ENCODE data around the gene GRAP2.

Gene GRAP2

DNA sequence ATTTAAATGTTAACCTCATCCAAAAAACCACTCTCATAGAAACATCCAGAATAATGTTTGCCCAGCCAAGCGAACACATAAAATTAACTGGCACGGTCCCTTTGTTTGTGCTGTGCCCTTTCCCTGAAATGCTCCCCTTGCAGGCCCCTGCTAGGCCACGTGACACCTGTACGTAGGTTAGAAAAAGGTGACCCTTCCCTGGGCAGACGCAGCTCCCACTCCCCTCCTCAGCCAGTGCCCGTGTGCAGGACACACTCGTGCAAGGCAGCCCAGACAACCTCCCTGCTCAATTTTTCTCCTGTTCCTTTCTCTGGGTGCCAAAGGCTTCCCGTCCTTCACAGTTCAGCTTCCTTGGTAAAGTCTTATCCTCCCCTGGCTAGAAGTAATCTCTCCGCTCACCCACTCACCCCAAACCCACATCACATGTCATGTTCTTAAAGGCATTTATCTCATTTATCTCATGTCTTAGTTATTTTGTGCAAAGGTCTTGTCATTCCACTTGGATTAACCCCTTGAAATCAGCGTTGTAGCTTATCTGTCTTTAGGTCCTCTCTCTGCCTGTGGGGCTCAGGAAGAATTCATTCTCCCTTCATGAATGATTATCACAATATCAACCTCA, 114.6 kb downstream of the GRAP2 start:
- no peak for DNase-seq (ENCODE audit: low read depth)

DNA sequence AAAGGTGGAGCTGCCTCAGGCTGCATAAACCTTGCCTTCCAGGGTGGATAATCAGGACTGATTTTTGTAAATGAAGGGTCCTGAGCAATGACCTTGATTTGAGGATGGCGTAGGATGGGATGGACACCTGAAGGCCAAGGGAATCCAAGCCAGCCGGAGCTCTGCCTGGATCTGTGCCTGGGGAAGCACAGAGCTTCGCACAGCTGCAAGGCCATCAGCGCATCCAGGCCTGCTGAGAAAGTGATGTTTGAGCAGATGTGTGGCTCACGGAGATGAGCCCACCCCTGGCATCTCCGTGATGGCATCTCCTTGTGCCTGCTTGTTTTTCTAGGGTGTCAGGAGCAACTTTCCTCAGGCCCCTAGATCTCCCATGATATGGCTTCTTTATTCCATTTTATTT, 117.2 kb downstream of the GRAP2 start:
- DNase-seq (ENCODE audit: low read depth) = no peak

DNA sequence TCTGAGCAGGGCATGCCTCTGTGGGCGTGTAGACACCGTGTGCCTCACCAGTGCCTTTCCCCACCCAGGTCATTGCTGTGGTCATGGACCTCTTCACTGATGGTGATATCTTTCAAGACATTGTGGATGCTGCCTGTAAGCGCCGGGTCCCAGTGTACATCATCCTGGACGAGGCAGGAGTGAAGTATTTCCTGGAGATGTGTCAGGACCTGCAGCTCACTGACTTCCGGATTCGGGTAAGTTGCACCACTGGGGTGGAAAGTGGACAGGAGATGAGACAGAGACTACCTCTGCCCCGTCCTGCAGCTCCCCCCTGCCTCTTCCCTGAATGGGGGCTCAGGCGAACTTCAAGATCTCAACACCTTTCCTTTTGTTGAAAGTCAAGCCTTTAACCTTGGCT, 118.2 kb downstream of the GRAP2 start:
- no peak for DNase-seq (ENCODE audit: low read depth)

DNA sequence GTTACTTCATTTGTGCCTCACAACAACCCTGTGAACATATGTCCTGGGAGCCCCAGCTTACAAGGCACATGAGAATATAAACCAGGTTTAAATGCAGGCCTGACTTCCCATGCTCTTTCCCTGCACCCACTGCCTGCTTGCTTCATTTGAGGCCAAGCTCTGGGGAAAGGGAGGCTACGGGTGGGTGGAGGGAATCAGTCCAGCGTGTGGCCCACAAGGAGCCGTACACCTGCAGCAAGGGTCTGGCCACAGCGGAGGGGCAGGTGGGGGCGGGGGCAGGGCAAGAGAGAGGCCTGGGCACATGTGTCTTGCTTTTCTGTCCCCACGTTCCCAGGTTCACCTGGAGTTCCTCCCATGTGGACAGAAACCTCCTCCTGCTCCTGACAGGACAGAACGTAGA, 120.1 kb downstream of the GRAP2 start:
- DNase-seq (ENCODE audit: low read depth) = no peak

DNA sequence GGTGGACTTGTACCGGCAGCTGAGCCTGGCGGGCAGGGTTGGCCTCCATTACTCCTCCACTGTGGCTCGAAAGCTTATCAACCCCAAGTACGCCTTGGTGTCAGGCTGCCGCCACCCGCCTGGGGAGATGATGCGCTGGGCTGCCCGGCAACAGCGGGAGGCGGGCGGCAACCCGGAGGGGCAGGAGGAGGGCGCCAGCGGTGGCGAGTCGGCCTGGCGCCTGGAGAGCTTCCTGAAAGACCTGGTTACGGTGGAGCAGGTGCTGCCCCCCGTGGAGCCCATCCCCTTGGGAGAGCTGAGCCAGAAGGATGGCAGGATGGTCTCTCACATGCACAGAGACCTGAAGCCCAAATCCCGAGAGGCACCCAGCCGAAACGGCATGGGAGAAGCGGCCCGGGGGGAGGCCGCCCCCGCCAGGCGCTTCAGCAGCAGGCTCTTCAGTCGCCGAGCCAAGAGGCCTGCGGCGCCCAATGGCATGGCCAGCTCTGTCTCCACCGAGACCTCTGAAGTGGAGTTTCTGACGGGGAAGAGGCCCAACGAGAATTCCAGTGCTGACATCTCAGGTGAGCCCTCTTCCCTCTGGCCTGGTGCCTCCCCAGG, 120.6 kb downstream of the GRAP2 start:
- no peak for DNase-seq (ENCODE audit: low read depth)

DNA sequence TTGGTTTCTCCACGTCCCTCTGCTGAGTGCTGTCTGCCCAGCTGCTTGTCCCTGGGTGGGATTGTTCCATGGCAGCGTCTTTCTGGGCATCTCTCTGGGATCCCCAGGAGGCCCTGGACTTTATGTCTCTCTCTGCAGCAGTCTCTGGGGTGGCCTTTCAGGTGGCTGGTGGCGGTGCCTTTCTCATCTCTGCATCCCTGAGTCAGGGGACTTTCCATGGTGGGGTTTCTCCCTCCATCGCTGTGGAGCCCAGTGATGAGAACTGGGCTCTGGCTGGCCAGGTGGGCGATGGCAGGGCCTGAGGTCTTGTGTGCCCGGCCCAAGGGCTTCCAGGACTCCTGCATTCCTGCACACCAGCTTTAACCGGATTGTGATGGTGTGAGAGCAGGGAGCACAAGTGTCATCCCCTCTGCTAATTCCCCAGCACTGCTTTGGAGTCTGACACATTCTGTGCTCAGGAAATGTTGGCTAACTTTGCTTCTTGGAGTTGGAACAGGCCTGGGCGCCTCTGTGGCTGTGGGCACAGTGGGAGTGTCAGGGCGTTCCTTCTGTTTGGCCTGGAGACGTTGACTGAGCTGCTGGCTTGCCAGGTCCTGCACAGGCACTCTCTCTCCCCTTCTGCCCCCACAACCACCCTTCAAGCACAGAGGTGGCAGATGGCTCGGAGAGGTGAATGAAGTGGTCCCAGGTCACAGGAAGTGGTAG, 121.8 kb downstream of the GRAP2 start:
- DNase-seq (ENCODE audit: low read depth) = no peak
